Anterior cingulate cortex (tissue), 58 donors: Measurements from ENCODE around the gene CCIN.

Source experiments
- DNase-seq, 58 donors: peaks; one replicate each; lab custom pipeline; 2025; lab: John Stamatoyannopoulos, UW

Gene CCIN

DNA sequence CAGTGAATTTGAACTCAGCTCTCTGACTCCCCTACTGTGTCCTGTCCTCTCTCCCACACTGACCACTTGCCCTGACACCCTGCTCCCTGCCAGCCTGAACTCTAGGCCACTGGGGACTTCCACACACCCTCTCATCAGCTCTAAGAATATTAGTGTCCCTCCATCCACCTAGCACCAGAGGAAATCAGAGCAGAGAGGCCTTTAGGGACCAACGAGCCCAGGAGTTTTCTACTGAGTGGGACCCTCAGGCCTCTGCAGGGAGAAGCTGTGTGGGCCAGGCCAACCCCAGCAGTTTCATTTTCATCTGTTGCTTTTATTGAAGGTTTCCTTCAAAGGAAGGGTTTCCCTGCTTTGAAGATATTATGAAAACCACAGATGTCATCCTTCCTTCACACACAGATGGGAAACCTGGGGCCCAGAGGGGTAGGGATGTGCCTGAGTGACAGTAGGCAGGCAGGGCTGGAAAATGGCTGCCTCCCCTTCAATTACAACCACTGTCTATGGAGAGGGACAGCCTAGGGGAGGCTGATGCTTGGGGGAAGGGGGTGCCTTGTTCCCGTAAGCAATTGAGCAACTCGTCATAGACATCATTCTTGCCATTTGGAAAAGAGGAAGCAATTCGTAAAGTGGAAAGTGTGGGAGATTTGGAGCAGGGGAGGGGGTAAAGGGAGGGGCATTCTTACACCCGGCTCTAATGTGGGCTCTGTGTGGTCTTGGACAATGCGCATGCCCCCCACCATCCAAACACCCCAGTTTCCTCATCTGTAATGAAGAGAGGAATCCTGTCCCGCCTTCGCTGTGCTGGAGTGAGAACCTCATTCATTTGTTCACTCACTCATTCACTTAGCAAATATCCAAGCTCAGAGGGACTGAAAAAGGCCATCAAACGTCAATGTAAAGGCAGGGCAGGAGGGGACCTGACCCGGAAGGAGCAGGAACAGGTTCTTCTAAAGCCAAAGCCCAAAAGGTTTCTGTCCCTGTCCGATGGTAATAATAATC, 28.8 kb upstream of the CCIN start:
- DNase-seq: peak in 1 of 58 donors; percentile 15

DNA sequence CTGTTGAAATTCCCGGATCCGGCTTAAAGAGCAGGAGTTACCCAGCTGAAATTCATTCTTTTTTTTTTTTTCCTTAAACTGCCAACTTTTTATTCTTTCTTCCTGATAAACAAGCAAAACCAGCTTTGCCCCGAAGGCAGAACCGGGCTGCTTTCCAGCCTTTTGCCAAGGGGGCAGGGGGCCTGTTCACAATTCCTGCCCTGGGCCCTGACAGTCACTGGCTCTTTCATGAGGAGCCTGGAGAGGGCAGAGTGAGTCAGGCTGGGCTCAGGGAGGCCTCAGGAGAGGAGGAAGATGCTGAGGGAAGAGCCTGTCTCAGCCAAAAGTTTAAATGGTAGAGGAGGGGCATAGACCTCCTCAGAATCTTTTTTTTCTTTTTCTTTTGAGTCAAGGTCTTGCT, 27.9 kb upstream of the CCIN start:
- DNase-seq: peak in 10 of 58 donors; percentile 10 to 68 (median 30)

DNA sequence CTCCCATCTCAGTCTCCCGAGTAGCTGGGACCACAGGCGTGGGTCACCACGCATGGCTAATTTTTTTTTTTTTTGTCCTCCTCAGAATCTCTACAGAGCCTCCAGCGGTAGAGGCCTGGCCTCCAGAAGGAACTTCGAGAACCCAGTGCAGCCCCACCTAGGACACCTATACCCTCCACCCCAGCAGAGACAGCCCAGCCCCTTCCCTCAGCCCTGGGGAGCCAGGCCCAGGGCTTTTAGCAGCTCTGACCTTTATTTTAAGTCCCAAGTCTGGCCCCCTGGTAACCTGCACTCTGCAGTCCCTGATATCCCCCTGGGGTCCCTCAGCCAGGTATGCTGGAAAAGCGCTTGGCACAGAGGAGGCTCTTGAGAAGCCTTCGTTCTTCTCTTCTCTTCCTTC, 27.4 kb upstream of the CCIN start:
- DNase-seq: no peak

DNA sequence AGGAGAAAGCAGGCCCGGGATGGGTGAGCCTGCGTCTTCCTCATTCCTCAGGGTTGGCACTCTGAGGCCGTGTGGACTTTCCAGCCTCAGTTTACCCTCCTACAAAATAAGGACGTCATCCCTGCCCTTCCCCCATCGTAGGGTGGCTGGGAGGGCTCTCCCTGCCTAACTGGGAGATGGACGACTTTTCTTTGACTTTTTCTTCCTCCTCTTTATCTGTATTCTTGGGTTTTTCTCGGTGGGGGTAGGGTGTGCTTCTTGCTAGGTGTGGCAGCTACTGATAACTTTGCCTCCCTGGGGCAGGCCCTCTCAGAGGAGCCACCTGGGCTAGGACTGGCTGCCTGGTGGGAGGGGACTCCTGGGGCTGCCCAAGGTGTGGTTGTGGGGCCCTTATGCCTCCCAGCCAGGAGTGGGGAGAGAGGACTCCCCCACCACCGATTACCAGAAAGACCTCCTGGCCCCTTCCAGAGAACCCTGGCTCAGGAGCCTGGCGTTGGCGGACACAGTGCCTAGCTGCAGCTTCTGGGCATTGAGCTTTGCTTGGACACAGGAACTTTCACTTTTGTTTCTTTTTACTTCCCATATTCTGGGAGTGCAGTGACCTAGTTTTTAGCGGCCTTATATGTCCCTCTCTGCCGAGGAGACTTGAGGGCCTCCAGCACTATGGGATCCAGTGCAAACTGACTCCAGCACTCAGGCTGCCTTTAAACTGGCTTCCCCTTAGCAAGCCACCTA, 26.5 kb upstream of the CCIN start:
- peak in 13 of 58 donors; percentile 15 to 46 (median 28) for DNase-seq

DNA sequence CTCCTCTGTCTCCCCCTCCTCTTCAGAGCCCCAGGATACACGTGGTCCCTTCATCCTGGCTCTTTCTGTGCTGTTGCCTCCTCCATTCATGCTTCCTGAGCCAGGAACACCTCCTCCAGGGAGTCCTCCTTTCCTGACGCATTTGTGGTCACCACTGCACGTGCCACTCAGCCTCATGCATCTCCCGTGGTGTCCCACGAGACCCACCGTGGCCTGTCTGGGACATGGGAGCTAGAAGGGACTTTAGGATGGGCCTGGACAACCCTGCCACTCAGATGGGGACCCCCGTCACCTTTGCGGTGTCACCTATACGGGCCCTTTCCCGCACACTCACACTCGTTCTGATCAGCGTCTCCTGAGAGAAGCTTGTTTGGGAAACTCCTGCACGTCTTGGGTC, 25.9 kb upstream of the CCIN start:
- DNase-seq: no peak

DNA sequence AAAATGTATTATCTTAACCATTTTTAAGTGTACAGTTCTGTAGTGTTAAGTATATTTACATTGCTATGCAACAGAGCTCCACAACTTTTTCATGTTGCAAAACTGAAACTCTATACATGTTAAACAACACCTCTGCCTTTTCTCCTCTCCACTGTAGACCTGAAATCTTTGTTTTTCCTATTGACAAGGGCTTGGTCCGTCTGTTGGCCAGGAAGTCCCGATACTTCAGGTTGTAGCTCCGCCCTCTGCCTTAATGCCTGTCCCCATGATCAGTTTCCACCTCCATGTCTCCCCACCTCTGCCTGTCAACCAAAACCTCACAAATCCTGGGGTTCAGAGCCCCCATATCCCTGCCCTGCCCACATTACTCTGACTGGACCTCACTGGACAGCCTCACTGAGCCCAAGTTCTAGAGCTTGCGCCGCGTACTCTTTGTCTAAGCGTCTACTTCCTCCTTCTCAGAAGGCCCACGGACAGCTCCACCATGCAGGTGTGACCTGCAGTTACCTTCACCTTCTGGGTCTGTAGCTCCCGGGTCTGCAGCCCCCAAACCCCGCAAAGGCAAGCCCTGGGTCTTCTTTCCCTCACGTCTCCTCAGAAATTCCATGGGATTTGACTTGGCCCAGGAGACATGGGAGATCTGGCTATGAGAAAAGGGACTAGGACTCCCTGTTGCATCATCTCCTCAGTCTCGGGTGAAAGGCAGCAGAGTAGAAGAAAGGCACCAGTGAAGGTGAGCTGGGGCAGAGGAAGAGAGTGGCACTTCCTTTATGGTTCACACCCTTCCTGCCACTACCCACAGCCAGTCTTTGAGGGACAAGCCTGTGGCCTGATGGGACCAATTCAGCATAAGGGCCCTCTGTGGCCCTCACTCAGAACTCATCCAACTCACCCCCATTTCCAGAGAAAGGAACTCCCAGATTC, 24.6 kb upstream of the CCIN start:
- no peak for DNase-seq

DNA sequence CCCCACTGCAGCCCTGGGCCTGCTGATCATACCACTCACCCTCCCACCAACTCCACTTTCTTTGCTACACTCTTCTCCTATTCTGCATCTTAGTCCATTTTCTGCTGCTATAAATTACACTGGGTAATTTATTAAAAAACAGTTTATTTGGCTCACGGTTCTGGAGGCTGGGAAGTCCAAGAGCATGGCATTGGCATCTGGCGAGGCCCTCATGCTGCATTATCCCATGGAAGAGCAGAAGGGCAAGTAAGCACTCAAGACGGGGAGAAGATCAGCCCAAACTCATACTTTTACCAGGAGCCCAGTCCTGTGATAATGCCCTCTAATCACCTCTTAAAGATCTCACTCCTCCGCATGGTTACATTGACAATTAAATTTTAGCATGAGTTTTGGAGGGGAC, 23.2 kb upstream of the CCIN start:
- no peak for DNase-seq

DNA sequence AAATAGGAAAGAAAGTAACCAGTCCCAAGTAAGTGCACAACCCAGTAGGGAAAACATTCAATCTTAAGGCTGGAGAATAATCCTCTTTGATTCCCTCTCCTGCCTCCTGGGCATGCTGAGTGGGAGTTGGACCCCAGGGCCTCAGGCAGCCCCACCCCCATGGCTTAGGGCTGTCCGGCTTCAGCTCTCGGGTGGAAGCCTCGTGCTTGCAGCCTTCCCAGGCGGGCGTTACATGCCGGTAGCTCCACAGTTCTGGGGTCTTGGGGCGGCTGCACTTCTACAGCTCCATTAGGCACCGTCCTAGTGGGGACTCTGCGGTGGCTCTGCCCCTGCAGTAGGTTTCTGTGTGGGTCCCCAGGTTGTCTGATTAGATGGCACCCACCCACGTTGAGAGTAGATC, 22.5 kb upstream of the CCIN start:
- DNase-seq: no peak

DNA sequence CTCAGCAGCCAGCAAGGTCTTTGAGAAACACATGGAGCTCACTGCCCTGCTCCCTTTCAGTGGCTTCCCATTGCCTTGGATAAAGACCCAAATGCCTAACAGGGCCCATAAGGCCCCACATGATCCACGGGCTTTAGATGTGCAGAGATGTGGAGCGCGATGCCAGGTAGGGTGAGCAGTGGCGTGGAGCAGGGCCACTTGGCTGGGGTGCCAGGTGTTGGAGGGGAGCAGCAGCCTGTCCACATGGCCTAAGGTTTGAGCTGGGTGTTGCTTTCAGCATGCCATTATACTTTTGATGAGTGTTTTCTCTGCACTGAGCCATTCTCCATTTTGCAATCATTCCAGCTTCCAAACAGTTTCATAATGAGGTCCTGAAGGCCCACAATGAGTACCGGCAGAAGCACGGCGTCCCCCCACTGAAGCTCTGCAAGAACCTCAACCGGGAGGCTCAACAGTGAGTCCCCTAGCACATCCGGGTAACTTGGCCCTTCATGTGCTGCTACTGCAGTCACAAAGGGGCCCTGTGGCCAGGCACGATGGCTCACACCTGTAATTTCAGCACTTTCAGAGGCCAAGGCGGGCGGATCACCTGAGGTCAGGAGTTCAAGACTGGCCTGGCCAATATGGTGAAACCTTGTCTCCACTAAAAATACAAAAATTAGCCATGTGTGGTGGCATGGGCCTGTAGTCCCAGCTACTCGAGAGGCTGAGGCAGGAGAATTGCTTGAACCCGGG, 21.6 kb upstream of the CCIN start:
- no peak for DNase-seq

DNA sequence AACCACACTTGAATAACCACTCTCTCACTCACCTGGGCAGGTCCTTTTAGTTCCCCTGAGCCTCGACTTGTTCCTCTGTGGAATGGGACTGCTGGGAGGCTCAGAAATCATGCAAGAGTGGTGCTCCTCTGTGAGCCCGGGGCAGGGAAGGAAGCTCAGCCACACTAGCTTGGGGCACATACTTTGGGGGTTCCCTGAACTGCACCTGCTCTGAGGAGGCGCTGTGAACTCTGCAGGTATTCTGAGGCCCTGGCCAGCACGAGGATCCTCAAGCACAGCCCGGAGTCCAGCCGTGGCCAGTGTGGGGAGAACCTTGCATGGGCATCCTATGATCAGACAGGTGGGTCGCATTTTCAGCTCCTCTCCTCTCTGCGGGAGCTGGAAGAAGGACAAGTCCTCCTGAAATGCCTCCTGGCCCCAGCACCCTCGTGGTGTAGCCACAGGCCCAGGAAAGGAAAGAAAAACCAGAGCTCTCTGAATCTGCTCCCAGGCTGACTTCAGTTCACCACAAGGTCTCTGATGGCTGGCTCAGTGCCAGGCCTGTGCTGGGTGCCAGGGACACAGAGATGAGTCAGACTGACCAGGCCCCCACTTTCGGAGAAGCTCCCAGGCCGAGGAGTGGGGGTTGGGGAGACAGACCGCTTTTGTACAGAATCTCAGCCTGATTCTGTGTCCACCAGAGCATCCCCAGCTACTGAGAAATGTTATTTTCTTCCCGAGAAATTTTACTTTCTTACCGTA, 20.7 kb upstream of the CCIN start:
- DNase-seq: peak in 56 of 58 donors; percentile 29 to 100 (median 86)

DNA sequence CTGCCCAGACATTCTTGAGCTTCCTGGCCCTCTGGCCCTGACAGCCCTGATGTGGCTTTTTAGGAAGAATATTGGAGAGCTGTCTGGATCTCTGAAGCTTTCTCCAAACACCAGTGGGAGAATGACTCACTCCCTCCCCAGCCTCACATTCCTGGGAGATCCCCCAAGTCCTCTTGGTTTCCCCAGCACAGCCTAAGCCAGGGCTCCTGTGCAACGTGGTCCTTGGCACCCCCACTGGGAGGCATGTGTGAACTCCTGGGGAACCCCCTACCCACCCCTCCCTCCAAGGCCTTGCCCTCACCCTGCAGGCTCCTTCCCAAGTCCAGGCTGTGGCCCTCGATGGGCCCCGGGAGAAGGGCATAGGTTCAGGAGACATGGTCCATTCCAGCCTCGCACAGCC, 20.0 kb upstream of the CCIN start:
- DNase-seq: peak in 6 of 58 donors; percentile 18 to 56 (median 29)

DNA sequence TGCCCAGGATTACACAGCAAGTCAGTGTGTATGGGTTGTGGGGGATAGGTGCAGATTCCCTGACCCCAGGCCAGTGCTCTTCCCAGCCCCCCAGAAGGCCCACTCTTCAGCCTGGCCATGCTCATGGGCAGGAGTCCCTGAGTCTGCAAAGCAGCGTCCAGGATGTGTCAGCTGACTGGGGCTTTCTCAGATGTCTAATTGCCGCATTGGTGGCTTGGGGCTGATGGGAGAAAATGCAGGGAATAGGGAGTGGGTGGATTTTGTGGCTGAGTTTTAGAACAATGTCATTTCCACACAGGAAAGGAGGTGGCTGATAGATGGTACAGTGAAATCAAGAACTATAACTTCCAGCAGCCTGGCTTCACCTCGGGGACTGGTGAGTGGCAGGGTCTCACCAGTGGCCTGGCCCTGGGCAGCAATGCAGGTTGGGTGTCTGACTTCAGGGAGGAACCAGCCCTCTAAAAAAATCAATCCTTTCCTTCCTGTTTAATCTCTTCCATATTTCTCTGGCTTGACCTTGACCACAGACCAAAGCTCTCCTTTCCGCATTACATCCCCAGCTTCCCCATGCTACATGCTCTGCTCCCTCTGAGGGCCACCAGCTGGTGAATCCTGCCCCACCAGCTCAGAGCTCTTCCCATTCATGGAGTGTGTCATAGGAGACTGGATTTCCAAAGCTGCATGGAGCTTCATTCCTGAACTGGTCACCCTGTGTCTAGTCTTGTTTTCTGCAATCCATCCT, 18.4 kb upstream of the CCIN start:
- DNase-seq: peak in 9 of 58 donors; percentile 14 to 29 (median 21)

DNA sequence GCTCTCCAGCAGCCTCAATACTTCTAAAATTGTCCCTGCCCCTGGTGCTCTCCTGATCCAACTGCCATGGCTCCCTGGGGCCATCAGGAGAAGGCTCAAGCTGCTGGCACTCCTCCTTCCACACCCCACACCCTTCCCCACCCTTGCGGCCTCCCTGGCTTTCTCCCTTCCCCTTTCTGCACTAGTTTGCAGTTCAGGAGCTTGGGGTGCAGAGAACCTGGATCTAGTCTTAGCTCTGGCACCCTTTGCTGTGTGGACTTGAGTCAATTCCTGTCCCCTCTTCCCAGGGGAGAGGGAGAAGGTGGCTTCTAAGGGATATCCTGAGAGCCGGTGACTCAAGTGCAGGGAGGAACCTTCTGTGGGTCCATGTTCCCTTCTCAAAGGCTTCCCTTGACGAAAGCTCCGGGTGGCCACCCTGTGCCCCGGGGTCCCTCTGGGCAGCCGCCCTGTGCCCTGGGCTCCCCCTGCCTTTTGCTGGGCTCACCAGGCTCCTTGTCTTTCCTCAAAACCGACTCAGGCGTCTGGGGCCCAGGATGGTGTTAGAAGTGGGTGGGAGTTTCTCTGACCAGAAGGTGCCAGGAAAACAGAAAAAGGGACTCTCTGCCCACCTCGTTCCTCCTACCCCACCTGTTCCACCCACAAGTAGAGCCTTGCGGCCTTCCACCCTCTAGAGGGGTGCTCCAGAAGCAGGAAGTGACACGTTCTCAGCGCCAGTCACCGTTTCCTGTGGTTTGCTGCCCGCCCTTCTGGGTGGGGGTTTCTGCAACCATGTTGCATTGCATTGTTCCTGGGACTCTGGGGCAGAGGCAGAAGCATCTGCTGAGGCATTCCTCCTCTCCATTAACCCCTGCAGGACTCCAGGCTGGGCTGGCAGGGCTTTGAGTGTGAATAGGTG, 17.6 kb upstream of the CCIN start:
- peak in 4 of 58 donors; percentile 12 to 58 (median 20) for DNase-seq

DNA sequence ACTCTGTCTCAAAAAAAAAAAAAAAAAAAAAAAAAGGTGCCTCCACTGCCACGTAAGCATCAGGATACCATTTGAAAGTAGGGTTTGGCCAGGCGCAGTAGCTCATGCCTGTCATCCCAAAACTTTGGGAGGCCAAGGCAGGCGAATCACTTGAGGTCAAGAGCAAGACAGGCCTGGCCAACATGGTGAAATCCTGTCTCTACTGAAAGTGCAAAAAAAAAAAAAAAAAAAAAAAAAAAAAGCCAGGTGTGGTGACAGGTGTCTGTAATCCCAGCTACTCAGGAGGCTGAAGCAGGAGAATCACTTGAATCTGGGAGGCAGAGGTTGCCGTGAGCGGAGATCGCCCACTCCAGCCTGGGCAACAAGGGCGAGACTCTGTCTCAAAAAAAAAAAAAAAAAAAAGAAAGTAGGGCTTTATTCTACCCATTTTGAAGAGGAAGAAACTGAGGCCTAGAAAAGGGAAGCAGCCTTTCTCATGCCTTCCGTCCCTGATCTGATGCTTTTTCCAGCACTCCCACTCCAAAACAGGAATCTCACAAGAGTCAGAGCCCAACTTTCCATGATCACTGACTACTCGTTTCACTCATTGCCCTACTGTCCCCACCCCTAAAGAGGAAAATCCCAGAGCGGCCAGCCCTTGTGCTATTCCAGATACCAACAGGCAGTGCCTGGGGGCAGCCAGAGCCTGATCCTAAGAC, 16.3 kb upstream of the CCIN start:
- DNase-seq: no peak

DNA sequence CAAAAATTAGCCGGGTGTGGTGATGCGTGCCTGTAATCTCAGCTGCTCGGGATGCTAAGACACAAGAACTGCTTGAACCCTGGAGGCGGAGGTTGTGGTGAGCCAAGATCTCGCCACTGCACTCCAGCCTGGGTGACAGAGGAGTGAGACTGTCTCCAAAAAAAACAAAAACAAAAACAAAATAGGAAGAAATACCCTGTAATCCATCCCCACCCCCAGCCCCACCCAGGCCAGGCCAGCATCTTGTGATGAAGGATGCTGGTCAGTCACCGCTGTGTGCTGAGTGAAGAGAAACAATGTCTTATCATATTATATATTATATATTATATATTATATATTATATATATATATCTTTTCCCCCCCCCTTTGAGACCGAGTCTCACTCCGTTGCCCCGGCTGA, 15.4 kb upstream of the CCIN start:
- no peak for DNase-seq

DNA sequence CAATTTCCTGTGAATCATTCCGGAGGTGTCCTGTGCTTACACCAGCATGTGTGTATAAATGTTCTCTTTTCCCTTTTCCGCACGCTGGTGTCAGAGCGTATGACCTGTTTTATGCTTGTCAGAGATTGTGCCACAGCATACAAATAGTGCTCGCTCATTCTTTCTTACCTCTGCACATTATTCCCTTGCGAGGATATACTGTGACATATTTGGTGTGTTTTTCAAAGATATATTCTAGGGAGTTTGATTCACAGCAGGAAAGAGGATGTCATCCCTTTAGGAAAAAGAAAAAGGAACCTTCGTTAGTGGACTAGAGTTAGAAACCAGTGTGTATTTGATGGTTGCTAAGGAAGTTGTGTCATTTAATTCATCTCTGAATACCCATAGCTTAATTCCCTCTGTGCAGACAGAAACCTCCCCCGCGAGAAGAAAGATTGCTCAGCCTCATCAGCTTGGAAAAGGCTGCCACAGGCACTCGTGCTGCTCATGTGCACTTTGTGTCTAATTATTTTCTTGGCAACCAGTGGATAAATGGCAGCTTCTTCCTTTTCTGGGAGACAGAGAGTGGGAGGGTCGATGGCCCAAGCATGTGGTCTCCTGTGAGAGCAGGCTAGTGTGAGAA, 14.7 kb upstream of the CCIN start:
- peak in 30 of 58 donors; percentile 15 to 69 (median 34) for DNase-seq
